CD4-positive, alpha-beta T cell treated with Interleukin-12 subunit alpha and Interleukin-12 subunit beta, for 1 hour (primary cell): ENCODE measurements around the gene ATP2C2.

Source experiments
- DNase-seq: peaks from one replicate; pipeline ENCODE4 v3.0.0-alpha.2; 2020

ATP2C2 gene

DNA sequence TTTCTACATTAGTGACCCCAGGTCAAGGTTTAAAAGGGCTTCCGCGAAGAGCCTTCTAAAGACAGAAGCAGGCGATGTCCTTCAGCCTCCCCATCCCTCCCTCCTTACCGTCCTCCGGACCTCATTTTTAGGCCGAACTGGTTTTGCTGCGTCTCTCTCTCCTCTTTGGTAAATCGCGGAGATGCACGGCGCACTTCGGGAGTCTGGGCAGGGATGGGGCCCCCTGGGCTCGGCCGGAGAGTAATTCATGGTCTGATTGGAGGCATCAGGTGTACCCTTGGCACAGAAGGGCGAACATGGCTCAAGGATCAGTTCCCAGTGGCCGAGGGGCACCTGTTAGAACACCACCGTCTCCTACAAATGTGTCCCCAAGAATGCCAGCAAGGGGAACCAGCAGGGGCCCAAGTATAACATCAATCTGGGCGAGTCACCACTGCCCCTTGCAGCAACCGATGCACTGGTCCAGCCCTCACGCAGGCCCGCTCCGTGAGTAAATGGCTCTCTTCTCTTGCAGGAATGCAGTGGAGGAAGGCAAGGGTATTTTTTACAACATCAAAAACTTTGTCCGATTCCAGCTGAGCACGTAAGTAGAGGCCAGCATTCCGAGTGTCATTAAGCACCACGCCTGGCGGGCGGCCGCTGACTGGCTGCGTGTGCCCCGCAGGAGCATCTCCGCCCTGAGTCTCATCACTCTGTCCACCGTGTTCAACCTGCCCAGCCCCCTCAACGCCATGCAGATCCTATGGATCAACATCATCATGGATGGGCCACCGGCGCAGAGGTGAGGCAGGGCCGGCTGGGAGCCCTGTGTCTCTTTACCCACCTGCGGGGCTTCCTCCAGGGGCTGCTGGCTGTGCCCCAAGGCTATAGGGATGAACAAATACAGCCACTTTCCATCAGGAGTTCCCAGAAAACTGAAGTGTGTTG is 90.5 kb downstream of the ATP2C2 start:
- no peak for DNase-seq

GRCh38 chr16:84459533-84459894 is 91.2 kb downstream of the ATP2C2 start:
- no peak for DNase-seq

DNA sequence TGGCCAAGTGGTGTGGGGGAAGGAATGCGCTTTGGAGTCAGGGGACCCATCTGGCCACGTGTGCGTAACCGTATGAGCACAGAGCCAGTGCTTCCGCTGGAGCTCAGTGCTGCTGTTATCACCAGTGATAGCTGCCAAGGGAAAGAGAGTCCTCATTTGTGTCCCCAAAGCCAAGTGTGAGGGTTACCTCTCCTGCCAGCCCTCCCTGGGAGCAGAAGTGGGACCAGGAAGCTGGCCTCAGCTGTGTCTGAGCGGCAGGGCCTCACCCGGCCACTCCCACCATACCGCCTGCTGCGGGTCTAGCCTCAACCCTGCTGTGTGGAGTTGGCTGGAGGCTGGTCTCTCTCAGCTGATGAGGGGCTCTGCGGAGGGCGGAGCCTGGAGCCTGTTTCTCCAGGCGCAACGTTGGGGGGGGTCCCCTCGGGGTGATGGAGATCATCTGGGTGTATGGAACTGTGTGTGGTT is 91.6 kb downstream of the ATP2C2 start:
- DNase-seq: no peak

DNA sequence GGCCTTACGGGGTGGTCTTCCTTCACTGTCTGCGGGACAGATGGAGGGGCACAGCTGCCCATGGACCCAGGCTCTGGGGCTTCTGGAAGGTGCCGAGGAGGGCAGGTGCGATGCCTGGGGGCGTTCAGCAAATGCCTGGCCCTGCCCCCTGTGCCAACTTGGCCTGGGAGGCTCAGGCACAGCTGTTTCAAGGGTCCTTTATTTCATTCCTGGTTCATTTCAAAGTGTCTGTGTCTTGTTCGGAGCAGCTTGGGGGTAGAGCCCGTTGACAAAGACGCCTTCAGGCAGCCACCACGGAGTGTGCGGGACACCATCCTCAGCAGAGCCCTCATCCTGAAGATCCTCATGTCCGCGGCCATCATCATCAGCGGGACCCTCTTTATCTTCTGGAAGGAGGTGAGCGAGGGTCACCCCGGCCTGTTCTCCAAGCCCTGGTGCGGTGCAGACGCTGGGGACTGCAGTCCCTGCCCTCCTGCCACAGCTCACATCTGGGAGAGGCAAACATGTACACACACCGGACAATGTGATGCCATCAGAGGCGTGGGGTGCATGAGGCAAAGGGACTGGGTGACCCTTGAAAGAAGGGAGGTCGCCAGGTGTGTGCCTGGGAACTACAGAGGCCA is 92.2 kb downstream of the ATP2C2 start:
- DNase-seq: no peak

DNA sequence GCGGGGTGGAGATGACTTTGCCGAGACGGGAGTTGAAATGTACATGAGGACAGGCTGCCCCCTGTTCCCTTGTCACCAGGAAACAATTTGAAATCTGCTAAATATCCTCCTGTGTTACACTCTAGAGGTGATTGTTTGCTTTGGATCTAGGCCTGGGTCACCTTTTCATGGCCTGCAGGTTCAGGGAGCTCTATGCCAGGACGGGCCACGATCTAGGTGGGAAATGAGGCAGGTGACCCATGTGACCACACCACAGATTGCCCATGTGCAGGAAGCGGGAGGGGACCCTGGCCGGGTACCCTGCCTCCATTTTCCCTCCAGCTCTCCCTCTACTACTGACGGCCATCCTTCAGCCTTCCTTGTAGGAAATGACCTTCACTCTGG is 92.7 kb downstream of the ATP2C2 start:
- DNase-seq: no peak

GRCh38 chr16:84461413-84462295 is 93.3 kb downstream of the ATP2C2 start:
- no peak for DNase-seq

- DNase-seq: no peak
Measured at GRCh38 chr16:84462296-84463210, 94.2 kb downstream of the ATP2C2 start.

GRCh38 chr16:84463221-84463620 is 94.9 kb downstream of the ATP2C2 start:
- DNase-seq: no peak

DNA sequence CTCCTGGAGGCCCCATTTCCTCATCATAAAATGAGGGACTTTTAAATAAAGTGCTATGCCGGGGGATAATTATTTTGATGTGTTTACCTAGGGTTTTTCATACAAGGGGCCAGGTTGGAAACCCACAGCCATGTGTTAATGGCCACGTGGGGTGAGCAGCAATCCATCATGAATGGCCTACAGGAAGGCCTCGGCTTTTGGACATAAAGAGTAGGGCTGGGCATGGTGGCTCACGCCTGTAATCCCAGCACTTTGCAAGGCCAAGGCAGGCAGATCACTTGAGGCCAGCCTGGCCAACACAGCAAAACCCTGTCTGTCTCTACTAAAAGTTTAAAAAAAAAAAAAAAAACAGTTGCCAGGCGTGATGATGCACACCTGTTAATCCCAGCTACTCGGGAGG is 95.8 kb downstream of the ATP2C2 start:
- no peak for DNase-seq

DNA sequence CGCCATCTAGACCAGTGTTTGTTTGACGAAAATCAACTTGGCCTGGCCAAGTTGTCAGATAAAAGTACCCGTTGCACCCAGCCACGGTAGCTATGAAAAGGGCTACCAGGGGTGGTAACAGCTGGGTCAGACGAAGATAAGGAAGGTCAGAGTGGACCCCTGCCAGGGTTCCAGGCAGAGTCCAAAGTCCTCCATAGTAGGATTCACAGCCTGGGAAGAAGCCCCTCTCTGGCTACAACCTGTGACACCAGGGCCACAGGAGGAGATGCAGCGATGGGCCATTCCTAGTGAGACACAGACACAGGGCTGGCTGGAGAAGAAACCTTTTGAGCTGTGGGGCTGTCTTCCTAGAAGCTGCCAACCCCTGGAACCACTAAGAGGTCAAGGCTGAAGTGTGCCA is 96.8 kb downstream of the ATP2C2 start:
- no peak for DNase-seq

- no peak for DNase-seq
Measured at GRCh38 chr16:84466692-84467091, 98.4 kb downstream of the ATP2C2 start.

DNA sequence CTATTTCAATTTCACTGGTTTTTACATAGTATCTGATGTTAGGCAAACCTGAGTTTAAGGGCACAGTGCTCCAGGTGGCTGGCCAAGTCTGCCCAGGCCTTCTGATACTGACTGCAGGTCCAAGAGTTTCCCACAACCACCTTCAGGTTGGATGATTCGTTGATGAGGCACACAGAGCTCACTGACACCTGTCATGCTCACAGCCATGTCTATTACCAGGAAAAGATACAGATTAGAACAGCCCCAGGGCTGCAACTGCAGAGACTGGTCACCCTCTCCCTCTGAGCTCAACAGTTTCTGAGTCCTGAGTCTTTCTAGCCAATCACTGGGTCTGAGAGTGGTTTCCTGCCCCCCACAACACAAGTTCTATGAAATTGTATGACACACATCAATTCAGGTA is 98.9 kb downstream of the ATP2C2 start:
- DNase-seq: no peak

GRCh38 chr16:84467709-84468108 is 99.4 kb downstream of the ATP2C2 start:
- no peak for DNase-seq

DNA sequence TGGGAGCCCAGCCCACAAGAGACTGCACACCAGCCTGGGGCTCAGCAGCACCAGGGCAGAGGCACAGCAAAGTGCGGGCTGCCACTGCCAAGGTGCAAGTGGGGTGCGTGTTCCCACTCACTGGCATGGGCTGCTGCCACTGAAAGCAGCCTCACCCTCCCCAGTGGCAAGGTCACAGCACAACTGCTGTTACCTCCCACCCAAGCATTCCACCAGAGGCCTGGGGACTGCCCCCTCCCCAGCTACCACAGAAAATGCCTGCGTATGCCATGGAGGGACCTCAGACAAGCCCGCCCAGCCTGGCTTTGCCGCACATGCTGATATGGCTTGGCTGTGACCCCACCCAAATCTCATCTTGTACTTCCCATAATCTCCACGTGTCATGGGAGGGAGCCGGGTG is 103.0 kb downstream of the ATP2C2 start:
- DNase-seq: no peak

DNA sequence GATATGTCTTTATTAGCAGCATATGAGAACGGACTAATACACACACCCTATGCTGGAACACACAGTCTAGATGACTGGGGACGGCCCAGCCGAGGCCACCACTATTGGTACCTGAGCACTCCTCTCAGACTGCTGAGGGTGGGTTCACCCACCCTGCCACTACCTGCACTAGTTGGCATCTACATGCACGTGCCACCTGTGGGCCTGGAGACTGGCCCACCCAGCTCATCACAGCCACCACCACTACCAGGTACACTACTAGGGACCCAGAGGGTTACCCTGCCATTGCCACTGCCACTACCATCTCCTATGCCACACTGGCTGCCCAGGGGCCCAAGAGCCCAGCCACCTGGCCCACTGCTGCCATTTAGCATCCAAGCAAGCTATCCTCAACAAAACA is 103.6 kb downstream of the ATP2C2 start:
- DNase-seq: no peak

- DNase-seq: no peak
Measured at GRCh38 chr16:84475643-84476240, 107.4 kb downstream of the ATP2C2 start.

GRCh38 chr16:84476401-84476800 is 108.1 kb downstream of the ATP2C2 start:
- no peak for DNase-seq

DNA sequence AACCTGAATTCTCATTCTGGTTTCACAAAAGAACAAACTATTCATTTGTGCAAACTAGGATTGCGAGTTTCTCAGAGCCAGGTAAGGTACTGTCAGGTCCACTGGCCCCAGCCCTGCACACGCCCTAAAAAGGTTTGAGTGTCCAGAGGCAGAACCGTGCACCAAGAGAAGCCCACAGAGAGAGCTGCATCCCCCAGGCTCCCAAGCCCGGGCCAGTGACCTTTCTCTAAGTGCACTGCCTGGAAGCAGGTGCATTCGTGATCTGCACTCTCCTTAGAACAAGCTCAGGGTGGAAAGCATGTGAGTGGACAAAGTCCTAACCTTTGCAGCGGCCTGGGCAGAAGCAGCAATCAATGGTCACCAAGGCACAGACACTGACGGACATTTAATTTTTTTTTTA is 109.3 kb downstream of the ATP2C2 start:
- DNase-seq: no peak

DNA sequence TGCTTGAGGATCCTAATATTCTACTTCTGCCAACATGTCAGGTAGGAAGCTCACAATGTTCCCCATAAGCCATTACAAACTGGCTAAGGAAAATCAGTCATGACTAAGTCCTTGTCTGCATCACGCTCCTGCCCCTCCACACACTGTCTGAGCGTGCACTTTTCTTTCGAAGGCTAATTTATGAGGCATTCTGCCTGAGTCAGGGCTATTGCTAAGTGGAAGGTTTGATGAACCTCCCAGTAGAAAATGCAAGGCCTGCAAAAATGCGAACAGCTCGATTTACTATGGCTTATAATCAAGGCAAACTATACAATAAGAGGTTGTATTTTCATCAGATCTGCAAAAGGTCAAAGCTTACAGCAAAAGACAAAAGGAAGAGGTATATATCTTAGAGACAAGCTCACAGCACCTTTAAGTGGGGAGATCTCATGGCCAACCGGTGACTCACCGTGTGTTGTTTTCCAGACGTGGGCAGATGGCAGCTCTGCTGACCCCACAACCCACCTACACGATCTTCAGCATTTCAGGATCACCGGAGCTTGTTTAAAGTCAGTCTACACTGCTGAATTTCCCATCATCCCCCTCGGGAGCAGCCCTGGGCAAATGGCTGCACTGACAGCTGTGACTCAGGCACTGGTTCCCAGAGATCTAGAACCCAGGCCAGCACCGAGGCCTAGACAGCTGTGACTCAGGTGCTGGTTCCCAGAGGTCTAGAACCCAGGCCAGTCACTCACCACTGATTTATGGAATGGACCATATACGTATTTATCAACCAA is 110.0 kb downstream of the ATP2C2 start:
- DNase-seq: no peak

GRCh38 chr16:84479716-84480450 is 111.5 kb downstream of the ATP2C2 start:
- no peak for DNase-seq
